GM19240 (cell line): Measurements from ENCODE around the gene ITPK1.
"Not testable (repeated sequence)": the region's sequence is repeated elsewhere in the genome, so short reads cannot be mapped to it uniquely, and the experiment has no call there.

Experiments used
- DNase-seq: peaks from one replicate; pipeline ENCODE4 v3.0.0; 2011; ENCODE audit warnings: low spot score; ENCODE audit not compliant: insufficient read length

Gene ITPK1

GRCh38 chr14:93084866-93085857, 30.6 kb downstream of the ITPK1 start:
- no peak for DNase-seq

GRCh38 chr14:93084402-93084801, 31.3 kb downstream of the ITPK1 start:
- no peak for DNase-seq

GRCh38 chr14:93083917-93084316, 31.8 kb downstream of the ITPK1 start:
- no peak for DNase-seq

- DNase-seq = no peak
These were observed 33.1 kb downstream of the ITPK1 start for GRCh38 chr14:93082576-93083001.

GRCh38 chr14:93081876-93082570, 33.7 kb downstream of the ITPK1 start:
- DNase-seq = no peak

GRCh38 chr14:93079865-93080403, 35.8 kb downstream of the ITPK1 start:
- DNase-seq = no peak

- no peak for DNase-seq
These were observed 36.4 kb downstream of the ITPK1 start for GRCh38 chr14:93079321-93079720.

- no peak for DNase-seq
These were observed 36.9 kb downstream of the ITPK1 start for GRCh38 chr14:93078870-93079269.

GRCh38 chr14:93076755-93077154, 39.0 kb downstream of the ITPK1 start:
- DNase-seq = no peak

- DNase-seq = no peak
These were observed 39.8 kb downstream of the ITPK1 start for GRCh38 chr14:93075891-93076290.

- DNase-seq = no peak
These were observed 41.6 kb downstream of the ITPK1 start for GRCh38 chr14:93073910-93074769.

GRCh38 chr14:93073358-93073707, 42.4 kb downstream of the ITPK1 start:
- no peak for DNase-seq

GRCh38 chr14:93072659-93073357, 42.9 kb downstream of the ITPK1 start:
- DNase-seq = no peak

GRCh38 chr14:93068711-93069110, 47.0 kb downstream of the ITPK1 start:
- DNase-seq = no peak

GRCh38 chr14:93067088-93067487, 48.6 kb downstream of the ITPK1 start:
- no peak for DNase-seq

- DNase-seq = no peak
These were observed 50.4 kb downstream of the ITPK1 start for GRCh38 chr14:93065272-93065730.

GRCh38 chr14:93064411-93065271, 51.1 kb downstream of the ITPK1 start:
- DNase-seq = no peak

GRCh38 chr14:93063393-93063792, 52.3 kb downstream of the ITPK1 start:
- no peak for DNase-seq

- DNase-seq = no peak
These were observed 52.8 kb downstream of the ITPK1 start for GRCh38 chr14:93062890-93063289.

GRCh38 chr14:93062013-93062412, 53.7 kb downstream of the ITPK1 start:
- not testable (repeated sequence) for DNase-seq
